NCI-H1092 (cell line): ENCODE results near the gene WDFY2.
"Not testable (repeated sequence)": the region's sequence is repeated elsewhere in the genome, so short reads cannot be mapped to it uniquely, and the experiment has no call there.

Source experiments
- DNase-seq: peaks from one replicate; lab custom pipeline; 2025; lab: John Stamatoyannopoulos, UW

The WDFY2 gene

GRCh38 chr13:51632591-51633362 is 48.5 kb downstream of the WDFY2 start:
- DNase-seq: no peak

GRCh38 chr13:51635137-51635878 is 51.0 kb downstream of the WDFY2 start:
- DNase-seq: no peak

GRCh38 chr13:51636349-51636890 is 52.2 kb downstream of the WDFY2 start:
- no peak for DNase-seq

GRCh38 chr13:51637852-51638215 is 53.6 kb downstream of the WDFY2 start:
- DNase-seq: no peak

- DNase-seq: no peak
Observed at GRCh38 chr13:51638216-51638871, 54.1 kb downstream of the WDFY2 start.

- no peak for DNase-seq
Observed at GRCh38 chr13:51639171-51639570, 54.9 kb downstream of the WDFY2 start.

GRCh38 chr13:51640696-51641095 is 56.4 kb downstream of the WDFY2 start:
- DNase-seq: not testable (repeated sequence)

- no peak for DNase-seq
Observed at GRCh38 chr13:51643105-51643881, 59.0 kb downstream of the WDFY2 start.

GRCh38 chr13:51643882-51644281 is 59.6 kb downstream of the WDFY2 start:
- DNase-seq: no peak

GRCh38 chr13:51644654-51645053 is 60.4 kb downstream of the WDFY2 start:
- DNase-seq: no peak

- no peak for DNase-seq
Observed at GRCh38 chr13:51645154-51645650, 60.9 kb downstream of the WDFY2 start.

GRCh38 chr13:51645761-51646670 is 61.8 kb downstream of the WDFY2 start:
- DNase-seq: no peak

- DNase-seq: no peak
Observed at GRCh38 chr13:51647067-51647466, 62.8 kb downstream of the WDFY2 start.

- DNase-seq: not testable (repeated sequence)
Observed at GRCh38 chr13:51652193-51652592, 67.9 kb downstream of the WDFY2 start.

- DNase-seq: no peak
Observed at GRCh38 chr13:51659276-51660127, 75.2 kb downstream of the WDFY2 start.

GRCh38 chr13:51660813-51661212 is 76.6 kb downstream of the WDFY2 start:
- DNase-seq: no peak

- DNase-seq: no peak
Observed at GRCh38 chr13:51663973-51664957, 80.0 kb downstream of the WDFY2 start.

GRCh38 chr13:51665456-51665855 is 81.2 kb downstream of the WDFY2 start:
- DNase-seq: no peak
